Activated CD4-positive, alpha-beta T cell treated with anti-CD3 and anti-CD28 coated beads, Interleukin-2, Interleukin-4, amounts not matched to agents 100 ng/mL and 50 ng/mL, durations not matched to agents 16 hours and 8 hours (primary cell): ENCODE measurements around the gene C1orf185.
A peak's percentile ranks its signal among the peaks of the same experiment; 100 is the strongest.
"Not testable (repeated sequence)": the region's sequence is repeated elsewhere in the genome, so short reads cannot be mapped to it uniquely, and the experiment has no call there.

Experiments
- DNase-seq: peaks from one replicate; pipeline ENCODE4 v3.0.0-alpha.2; 2020; ENCODE audit warnings: low spot score

Gene C1orf185

GRCh38 chr1:51101976-51102375, at the start of gene C1orf185:
C1orf185 (plus strand) TSS chr1:51102228; CDS start chr1:51102234, 6 bp downstream.
- no peak for DNase-seq

GRCh38 chr1:51058858-51059257, 43.2 kb upstream of the C1orf185 start:
- DNase-seq: no peak

GRCh38 chr1:51061231-51061918, 40.7 kb upstream of the C1orf185 start:
- no peak for DNase-seq

- no peak for DNase-seq
Observed at GRCh38 chr1:51063121-51063520, 38.9 kb upstream of the C1orf185 start.

GRCh38 chr1:51070011-51070410, 32.0 kb upstream of the C1orf185 start:
- DNase-seq: no peak

GRCh38 chr1:51070640-51071039, 31.4 kb upstream of the C1orf185 start:
- no peak for DNase-seq

- DNase-seq: no peak
Observed at GRCh38 chr1:51071291-51072042, 30.6 kb upstream of the C1orf185 start.

GRCh38 chr1:51072043-51072439, 30.0 kb upstream of the C1orf185 start:
- DNase-seq: no peak

GRCh38 chr1:51072651-51073050, 29.4 kb upstream of the C1orf185 start:
- no peak for DNase-seq

- no peak for DNase-seq
Observed at GRCh38 chr1:51073456-51073855, 28.6 kb upstream of the C1orf185 start.

GRCh38 chr1:51086496-51087271, 15.3 kb upstream of the C1orf185 start:
- DNase-seq: no peak

- no peak for DNase-seq
Observed at GRCh38 chr1:51088474-51088873, 13.6 kb upstream of the C1orf185 start.

- no peak for DNase-seq
Observed at GRCh38 chr1:51093581-51093980, 8.4 kb upstream of the C1orf185 start.

GRCh38 chr1:51097171-51097570, 4.9 kb upstream of the C1orf185 start:
- DNase-seq: no peak

GRCh38 chr1:51100264-51100880, 1.7 kb upstream of the C1orf185 start:
- peak; percentile 4 for DNase-seq

- no peak for DNase-seq
Observed at GRCh38 chr1:51114137-51114536, 12.1 kb downstream of the C1orf185 start.

GRCh38 chr1:51115714-51116404, 13.8 kb downstream of the C1orf185 start:
- no peak for DNase-seq

- no peak for DNase-seq
Observed at GRCh38 chr1:51119331-51119730, 17.3 kb downstream of the C1orf185 start.

GRCh38 chr1:51120629-51121028, 18.6 kb downstream of the C1orf185 start:
- DNase-seq: no peak

GRCh38 chr1:51127152-51127551, 25.1 kb downstream of the C1orf185 start:
- DNase-seq: not testable (repeated sequence)

GRCh38 chr1:51131185-51131584, 29.2 kb downstream of the C1orf185 start:
- DNase-seq: no peak

GRCh38 chr1:51133045-51133444, 31.0 kb downstream of the C1orf185 start:
- no peak for DNase-seq
